Esophagus muscularis mucosa (tissue), 3 donors: ENCODE results near the gene CDH15.

Experiments
- CTCF ChIP-seq, 3 experiments: fragments of 200-600 bp in 2 of 3; fragments of 450-650 bp in 1 of 3; sonication (generic) in 2 of 3; IDR thresholded peaks; one replicate each; pipeline ENCODE4 v1.5.1; 2017 to 2019; ENCODE audit warnings: antibody characterized with exemption in 3 of 3, mild to moderate bottlenecking in 2 of 3, moderate library complexity in 1 of 3
- EP300 ChIP-seq: sonication (generic); formaldehyde crosslinking; IDR thresholded peaks from one replicate; pipeline ENCODE4 v1.6.1; 2017; ENCODE audit warnings: antibody characterized with exemption

GRCh38 chr16:89184677-89184932, 13.1 kb downstream of the CDH15 start:
- TF ChIP-seq EP300 (no peak), CTCF (IDR thresholded peaks at IDR 0.05) (no peak)
